Adrenal gland (tissue), 12 donors: ENCODE measurements around the gene VAMP5. TPM values are rescaled to one million over a fixed set of nuclear protein-coding genes. Genes with fewer than 3 reads are reported as not detected.
"Not testable (repeated sequence)": the region's sequence is repeated elsewhere in the genome, so short reads cannot be mapped to it uniquely, and the experiment has no call there.

ENCODE experiments used
- DNase-seq, 7 donors: peaks; one replicate each; pipeline ENCODE4 v3.0.0-alpha.2; 2019 to 2020
- H3K27ac ChIP-seq, 5 donors: fragments of 200-600 bp; sonication (generic) in 4 of 5; 1 replicate in 3 of 5; 2 replicates in 2 of 5; pipeline versions ENCODE4 v1.5.1 to v1.8.0; 2016 to 2020; ENCODE audit warnings: mild to moderate bottlenecking in 1 of 5
- H3K27me3 ChIP-seq: fragments of 200-600 bp; 2 replicates; pipeline ENCODE4 v1.8.0; 2021
- H3K36me3 ChIP-seq, 2 donors: fragments of 200-600 bp; replicated peaks in 1 of 2; 1 replicate in 1 of 2; 2 replicates in 1 of 2; pipeline versions ENCODE4 v1.5.1 to v1.8.0; 2018 to 2022
- H3K4me1 ChIP-seq, 2 donors: fragments of 200-600 bp; replicated peaks in 1 of 2; 1 replicate in 1 of 2; 2 replicates in 1 of 2; pipeline versions ENCODE4 v1.5.1 to v1.8.0; 2018 to 2021
- H3K4me3 ChIP-seq, 4 donors: fragments of 200-600 bp; sonication (generic) in 3 of 4; one replicate each; pipeline ENCODE4 v1.5.1; 2016 to 2018
- H3K9me3 ChIP-seq, 3 donors: fragments of 200-600 bp; sonication (generic) in 1 of 3; replicated peaks in 1 of 3; 1 replicate in 2 of 3; 2 replicates in 1 of 3; pipeline versions ENCODE4 v1.5.1 to v1.8.0; 2016 to 2021
- CTCF ChIP-seq, 6 experiments: fragments of 450-650 bp in 4 of 6; fragments of 200-600 bp in 2 of 6; sonication (generic) in 1 of 6; IDR thresholded peaks; 1 replicate in 5 of 6; 2 replicates in 1 of 6; pipeline versions ENCODE4 v1.5.1 to v1.8.0; 2016 to 2021; ENCODE audit warnings: antibody characterized with exemption in 6 of 6, mild to moderate bottlenecking in 2 of 6, moderate library complexity in 1 of 6
- POLR2A ChIP-seq, 2 donors: fragments of 450-650 bp; IDR thresholded peaks; one replicate each; pipeline ENCODE4 v1.6.1; 2017; ENCODE audit warnings: antibody characterized with exemption in 2 of 2, mild to moderate bottlenecking in 2 of 2, moderate library complexity in 1 of 2
- WGBS, 4 donors: extraction: QIAGEN DNeasy Blood & Tissue Kit in 2 of 4; methylation state at CpG; one replicate each; pipeline versions ENCODE4 v1.1.5 to v1.1.7; 2013 to 2017; 5-methylcytosine and 5-hydroxymethylcytosine counted together
- intact Hi-C, 2 donors: fragments of 100-400 bp; cut with DNase I; formaldehyde crosslinking; loops; one replicate each; pipeline versions ENCODE4 v1.14.1 to v1.15.0; 2022 to 2023
- polyA plus RNA-seq, 3 donors: library from polyadenylated mRNA; stranded (reverse); fragments of 200-250 nt in 2 of 3; fragments of 350-450 nt in 1 of 3; fragmentation: Illumina TruSeq in 1 of 3; extraction: RNeasy Lipid Tissue Mini Kit (QIAGEN cat#74804) in 1 of 3; gene quantifications; one replicate each; pipeline ENCODE4 v1.2.3, GENCODE V29; 2013 to 2014
- total RNA-seq, 9 donors: library from RNA; depleted of rRNA in 4 of 9; stranded (reverse); fragments of >200 nt in 4 of 9; fragments of 120-200 nt in 1 of 9; fragmentation: NEBNext Ultra II Directional in 1 of 9; extraction: Animal tissue kit (Norgen Biotek cat#: 25700) in 1 of 9; gene quantifications; one replicate each; pipeline versions ENCODE4 v1.1.0 to v1.2.4, GENCODE V29; 2013 to 2023
- donor health status: healthy with polysubstance abuse.
- donor health status: Bipolar disorder and iron deficiency.
- donor health status: DM: yes; HTN: yes; CAD: no.
- donor health status: DM: no; HTN: no; CAD: no.
- donor health status: DM: no; HTN: no; CAD: no.
- donor health status: DM: yes; HTN: yes; CAD: no.

The VAMP5 gene
- total and polyA plus RNA-seq, 12 donors: 30.2 to 130 (median 78.3) TPM

DNA sequence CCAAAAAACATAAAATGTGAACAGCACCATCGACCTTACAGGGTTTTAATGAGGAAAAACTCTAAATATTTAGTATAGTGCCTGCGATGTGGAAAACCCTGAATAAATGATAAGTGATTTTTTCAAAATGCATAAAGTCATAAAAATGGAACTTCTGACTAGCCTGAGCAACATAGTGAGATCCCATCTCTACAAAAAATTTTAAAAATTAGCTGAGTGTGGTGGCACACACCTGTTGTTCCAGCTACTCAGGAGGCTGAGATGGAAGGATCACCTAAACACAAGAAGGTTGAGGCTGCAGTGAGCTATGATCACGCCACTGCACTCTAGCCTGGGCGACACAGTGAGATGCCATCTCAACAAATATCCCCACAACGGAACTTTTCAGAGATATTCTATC lies 27.1 kb upstream of the VAMP5 start:
- no peak for DNase-seq
- peaks cover 0 to 45% of the 10 kb centered on the region in 2 donors for H3K36me3 ChIP-seq

DNA sequence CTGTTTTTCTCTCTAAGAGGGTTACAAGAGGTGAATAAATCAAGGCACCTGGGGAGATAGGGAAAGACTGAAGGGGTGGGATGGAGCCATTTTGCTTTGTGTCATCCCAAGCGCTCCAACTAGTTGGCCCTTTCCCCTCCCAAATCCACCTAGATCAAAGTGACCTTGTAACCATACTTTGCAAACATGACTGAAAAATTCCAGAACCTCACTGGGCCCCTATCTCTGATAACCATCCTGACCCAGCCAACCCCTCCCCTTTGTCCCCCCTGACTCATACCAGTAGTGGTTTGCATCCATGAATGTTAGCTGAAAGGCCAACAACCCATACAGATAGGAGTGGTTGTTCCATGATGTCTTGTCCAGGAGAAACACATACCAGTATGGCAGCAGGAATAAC lies 26.1 kb upstream of the VAMP5 start:
- no peak for DNase-seq
- H3K9me3 ChIP-seq: no peaks in the 10 kb centered on the region
- no peak overlapping the region for H3K4me3 ChIP-seq
- peaks cover 8 to 27% of the 10 kb centered on the region in 2 donors for H3K4me1 ChIP-seq
- intact Hi-C loops: no loop called here
- TF ChIP-seq POLR2A (IDR thresholded peaks at IDR 0.05) (no peak), CTCF (IDR thresholded peaks at IDR 0.05) (no peak)
- WGBS, 4 donors: 100% methylated on average over 1 of the region's 1 CpG
- no peaks in the 10 kb centered on the region for H3K27me3 ChIP-seq
- no peak overlapping the region for H3K27ac ChIP-seq
- peaks cover 0 to 35% of the 10 kb centered on the region in 2 donors for H3K36me3 ChIP-seq

More for the DNA sequence above, 27.1 kb upstream of the VAMP5 start:
- no peak for TF ChIP-seq CTCF (IDR thresholded peaks at IDR 0.05)
- TF ChIP-seq POLR2A (IDR thresholded peaks at IDR 0.05): no peak
- H3K4me3 ChIP-seq: no peak overlapping the region
- H3K4me1 ChIP-seq: peaks cover 8 to 27% of the 10 kb centered on the region in 2 donors
- WGBS, 4 donors: 91 to 94% (median 92%) methylated on average over 5 of the region's 5 CpGs
- H3K27ac ChIP-seq: no peak overlapping the region
- no peaks in the 10 kb centered on the region for H3K27me3 ChIP-seq
- H3K9me3 ChIP-seq: no peaks in the 10 kb centered on the region
- intact Hi-C loops: no loop called here

DNA sequence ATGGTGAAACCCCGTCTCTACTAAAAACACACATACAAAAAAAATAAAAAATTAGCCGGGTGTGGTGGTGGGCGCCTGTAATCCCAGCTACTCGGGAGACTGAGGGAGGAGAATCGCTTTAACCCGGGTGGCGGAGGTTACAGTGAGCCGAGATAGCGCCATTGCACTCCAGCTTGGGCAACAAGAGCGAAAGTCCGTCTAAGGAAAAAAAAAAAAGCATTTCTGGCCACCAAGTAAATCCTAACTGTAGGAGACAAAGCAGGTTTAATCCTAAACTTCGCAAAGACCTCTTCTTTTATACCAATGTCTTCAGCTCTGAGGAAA lies 23.9 kb upstream of the VAMP5 start:
- intact Hi-C loops: not testable (repeated sequence)

DNA sequence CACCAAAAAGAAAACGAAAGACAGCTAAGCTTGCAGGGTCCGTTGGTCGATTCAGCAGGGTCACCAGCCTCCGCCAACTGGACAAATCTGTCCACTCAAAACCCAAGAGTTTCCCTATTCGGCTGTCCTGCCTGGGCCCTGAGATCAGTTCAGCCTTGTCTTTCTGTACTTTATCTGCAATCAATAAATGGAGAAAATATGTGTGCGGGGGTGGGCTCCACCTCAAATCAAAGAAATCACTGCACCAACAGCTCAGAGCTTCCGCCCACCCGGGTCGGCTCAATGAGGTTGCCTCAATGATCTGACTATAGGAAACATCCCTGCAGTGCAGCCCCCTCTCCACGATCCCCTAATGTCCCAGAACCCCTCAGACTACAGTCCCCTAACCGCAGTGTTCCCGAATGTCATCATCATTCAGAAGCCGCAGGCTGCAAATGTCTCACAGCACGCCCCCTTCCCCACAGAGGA lies 23.4 kb upstream of the VAMP5 start:
- intact Hi-C loops: no loop called here

More for the DNA sequence above, 23.9 kb upstream of the VAMP5 start:
- WGBS, 4 donors: 80 to 83% (median 82%) methylated on average over 12 of the region's 12 CpGs
- not testable (repeated sequence) for H3K27ac ChIP-seq, H3K27me3 ChIP-seq, DNase-seq, H3K9me3 ChIP-seq
- H3K4me1 ChIP-seq: peaks cover 8 to 27% of the 10 kb centered on the region in 2 donors
- H3K4me3 ChIP-seq: peak overlapping the region in 2 of 4 donors; percentile 94
- peaks cover 0 to 16% of the 10 kb centered on the region in 2 donors for H3K36me3 ChIP-seq

More for the DNA sequence above, 23.4 kb upstream of the VAMP5 start:
- DNase-seq: no peak
- H3K27me3 ChIP-seq: no peaks in the 10 kb centered on the region
- H3K4me3 ChIP-seq: peak overlapping the region; percentile 43 to 94 (median 74)
- 1 to 11% (median 3%) methylated on average over 5 to 14 of the region's 14 CpGs for WGBS, 4 donors
- no peaks in the 10 kb centered on the region for H3K9me3 ChIP-seq
- H3K36me3 ChIP-seq: peaks cover 0 to 16% of the 10 kb centered on the region in 2 donors
- TF ChIP-seq POLR2A (IDR thresholded peaks at IDR 0.05) (no peak), CTCF (IDR thresholded peaks at IDR 0.05) (no peak)
- H3K4me1 ChIP-seq: peaks cover 8 to 27% of the 10 kb centered on the region in 2 donors
- peak overlapping the region in 4 of 5 donors; percentile 81 to 95 (median 87) for H3K27ac ChIP-seq
